NCI-H748 (cell line): ENCODE results near the gene TTLL10.
"Not testable (repeated sequence)": the region's sequence is repeated elsewhere in the genome, so short reads cannot be mapped to it uniquely, and the experiment has no call there.

Experiments used
- DNase-seq: peaks from one replicate; lab custom pipeline; 2025; ENCODE audit not compliant: unreplicated experiment; lab: John Stamatoyannopoulos, UW

TTLL10 gene

DNA sequence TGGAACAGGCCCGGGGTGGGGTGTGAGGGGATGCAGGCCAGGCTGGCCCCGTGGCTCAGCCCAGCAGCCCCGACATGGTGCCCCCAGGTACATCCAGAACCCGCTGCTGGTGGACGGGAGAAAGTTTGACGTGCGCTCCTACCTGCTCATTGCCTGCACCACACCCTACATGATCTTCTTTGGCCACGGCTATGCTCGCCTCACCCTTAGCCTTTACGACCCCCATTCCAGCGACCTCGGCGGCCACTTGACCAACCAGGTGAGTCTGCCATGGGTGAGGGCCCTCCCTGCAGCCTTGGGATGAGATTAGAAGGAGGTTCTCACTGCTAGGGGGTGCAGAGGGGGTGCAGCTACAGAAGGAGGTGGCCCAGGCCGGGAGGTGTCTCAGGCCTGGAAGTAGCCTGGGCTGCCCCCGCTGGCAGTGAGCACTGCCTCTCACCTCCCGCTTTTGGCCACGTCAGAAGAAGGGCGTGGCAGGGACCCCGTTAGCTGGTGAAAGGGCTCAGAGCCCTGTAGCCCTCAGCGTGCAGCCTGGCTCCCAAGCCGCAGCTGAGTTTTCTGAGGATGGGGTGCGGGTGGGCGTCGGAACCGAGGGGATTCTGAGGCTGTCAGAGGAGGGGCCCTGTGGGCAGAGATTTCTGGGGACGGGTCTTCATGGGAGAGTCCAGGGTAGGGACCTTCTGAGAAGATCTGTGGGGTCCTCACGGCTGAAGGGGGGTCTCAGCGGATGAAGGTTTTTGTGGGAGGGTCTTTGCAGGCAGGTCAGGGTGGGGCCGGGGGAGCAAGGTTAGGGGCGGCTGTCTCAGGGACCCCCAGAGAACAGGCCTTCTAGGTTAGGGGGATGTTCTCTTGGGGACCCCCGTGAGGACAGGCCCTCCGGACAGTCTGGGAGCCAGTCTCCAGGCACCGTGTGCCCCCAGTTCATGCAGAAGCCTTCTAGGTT lies 10.4 kb downstream of the TTLL10 start:
- DNase-seq: no peak

DNA sequence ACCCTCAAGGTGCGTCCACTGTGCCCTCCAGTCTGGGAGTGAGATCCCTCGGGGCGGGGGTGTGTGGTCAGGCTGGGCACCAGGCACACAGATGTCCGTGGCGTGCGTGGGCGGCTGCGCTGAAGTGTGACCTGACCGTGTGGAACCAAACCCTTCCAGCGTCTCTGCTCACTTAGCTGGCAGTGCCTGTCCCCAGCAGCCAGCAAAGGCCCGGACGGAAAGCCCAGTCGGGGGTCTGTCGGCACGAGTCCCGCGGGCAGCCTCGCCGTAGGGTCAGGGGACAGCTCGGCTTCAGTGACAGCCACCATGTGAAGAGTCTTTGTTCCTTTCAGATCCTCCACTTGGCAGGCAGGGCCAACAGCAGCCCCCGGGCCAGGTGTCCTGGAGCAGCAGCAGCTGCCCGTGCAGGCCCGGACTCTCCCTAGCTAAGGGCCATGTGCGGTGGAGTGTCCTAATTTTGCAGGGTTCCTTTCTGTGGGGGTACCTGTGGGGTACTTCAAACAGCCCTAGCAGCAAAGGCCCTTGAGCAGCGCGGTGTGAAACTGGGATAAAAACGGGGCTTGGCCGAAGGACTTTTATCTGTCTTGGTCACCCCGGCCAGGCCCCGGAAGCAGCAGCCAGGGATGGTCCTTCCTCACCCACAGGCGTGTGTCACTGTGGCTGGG lies 11.6 kb downstream of the TTLL10 start:
- DNase-seq: no peak

DNA sequence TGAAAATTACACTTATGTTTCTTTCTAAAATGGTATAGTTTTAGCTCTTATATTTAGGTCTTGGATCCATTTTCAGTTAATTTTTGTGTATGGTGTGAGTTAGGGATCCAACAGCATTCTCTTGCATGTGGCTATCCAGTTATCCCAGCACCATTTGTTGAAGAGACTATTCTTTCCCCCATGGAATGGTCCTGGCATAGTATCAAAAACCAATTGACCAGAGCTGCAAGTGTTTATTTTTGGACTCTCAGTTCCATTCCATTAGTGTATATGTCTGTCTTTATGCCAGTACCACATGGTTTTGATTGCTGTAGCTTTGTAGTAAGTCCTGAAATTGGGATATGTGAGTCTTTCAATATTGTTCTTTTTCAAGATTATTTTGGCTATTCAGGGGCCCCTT lies 14.3 kb downstream of the TTLL10 start:
- DNase-seq: no peak

DNA sequence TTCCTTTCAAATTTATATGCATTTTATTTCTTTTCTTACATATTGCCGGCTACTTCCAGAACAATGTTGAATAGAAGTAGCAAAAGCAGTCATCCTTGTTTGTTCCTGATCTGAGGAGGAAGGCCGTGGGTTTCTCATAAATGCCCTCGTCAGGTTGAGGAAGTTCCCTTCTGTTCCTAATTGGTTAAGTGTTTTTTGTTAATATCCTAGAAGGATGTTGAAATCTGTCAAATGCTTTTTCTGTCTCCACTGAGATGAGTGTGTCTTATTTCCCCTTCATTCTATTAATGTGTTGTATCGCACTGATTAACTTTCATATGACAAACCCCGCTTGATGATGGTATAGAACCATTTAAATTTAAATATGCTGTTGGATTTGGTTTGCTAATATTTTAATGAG lies 15.4 kb downstream of the TTLL10 start:
- DNase-seq: no peak

DNA sequence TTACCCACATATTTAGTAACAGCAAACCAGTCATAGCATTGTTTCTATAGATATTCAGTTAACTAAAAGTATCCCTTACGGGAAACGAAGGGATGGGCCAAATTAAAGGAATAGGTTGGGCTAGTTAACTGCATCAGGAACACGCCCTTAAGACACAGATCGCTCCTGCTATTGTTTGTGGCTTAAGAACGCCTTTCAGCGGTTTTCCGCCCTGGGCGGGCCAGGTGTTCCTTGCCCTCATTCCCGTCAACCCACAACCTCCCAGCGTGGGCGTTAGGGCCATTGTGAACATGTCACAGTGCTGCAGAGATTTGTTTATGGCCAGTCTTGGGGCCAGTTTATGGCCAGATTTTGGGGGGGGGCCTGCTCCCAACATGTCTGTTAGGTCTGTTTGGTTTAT lies 18.1 kb downstream of the TTLL10 start:
- DNase-seq: peak; percentile 10

DNA sequence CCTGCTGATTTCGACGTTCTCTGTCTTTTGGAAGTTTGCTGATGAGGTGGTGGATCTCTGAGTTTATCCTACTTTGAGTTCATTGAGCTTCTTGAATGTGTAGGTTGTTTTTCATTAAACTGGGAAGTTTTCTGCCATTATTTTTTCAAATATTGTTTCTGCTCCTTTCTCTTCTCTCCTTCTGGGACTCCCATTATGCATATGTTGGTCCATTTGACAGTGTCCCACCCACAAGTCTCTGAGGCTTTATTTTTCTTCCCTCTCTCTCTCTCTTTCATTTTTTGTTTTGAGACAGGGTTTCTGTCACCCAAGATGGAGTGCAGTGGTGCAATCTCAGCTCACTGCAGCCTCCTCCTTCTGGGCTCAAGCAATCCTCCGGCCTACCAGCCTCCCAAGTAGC lies 21.0 kb downstream of the TTLL10 start:
- DNase-seq: no peak

DNA sequence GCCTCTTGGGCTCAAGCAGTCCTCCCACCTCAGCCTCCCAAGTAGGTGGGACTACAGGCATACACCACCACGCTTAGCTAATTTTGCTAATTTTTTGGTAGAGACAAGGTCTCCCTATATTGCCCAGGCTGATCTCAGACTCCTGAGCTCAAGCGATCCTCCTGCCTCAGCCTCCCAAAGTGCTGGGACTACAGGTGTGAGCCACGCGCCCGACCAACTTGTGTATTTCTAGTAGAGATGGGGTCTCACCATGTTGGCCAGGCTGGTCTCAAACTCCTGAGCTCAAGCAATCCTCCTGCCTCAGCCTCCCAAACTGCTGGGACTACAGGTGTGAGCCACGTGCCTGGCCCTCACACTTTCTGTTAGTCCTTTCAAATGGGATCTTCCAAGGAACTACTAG lies 22.0 kb downstream of the TTLL10 start:
- not testable (repeated sequence) for DNase-seq

DNA sequence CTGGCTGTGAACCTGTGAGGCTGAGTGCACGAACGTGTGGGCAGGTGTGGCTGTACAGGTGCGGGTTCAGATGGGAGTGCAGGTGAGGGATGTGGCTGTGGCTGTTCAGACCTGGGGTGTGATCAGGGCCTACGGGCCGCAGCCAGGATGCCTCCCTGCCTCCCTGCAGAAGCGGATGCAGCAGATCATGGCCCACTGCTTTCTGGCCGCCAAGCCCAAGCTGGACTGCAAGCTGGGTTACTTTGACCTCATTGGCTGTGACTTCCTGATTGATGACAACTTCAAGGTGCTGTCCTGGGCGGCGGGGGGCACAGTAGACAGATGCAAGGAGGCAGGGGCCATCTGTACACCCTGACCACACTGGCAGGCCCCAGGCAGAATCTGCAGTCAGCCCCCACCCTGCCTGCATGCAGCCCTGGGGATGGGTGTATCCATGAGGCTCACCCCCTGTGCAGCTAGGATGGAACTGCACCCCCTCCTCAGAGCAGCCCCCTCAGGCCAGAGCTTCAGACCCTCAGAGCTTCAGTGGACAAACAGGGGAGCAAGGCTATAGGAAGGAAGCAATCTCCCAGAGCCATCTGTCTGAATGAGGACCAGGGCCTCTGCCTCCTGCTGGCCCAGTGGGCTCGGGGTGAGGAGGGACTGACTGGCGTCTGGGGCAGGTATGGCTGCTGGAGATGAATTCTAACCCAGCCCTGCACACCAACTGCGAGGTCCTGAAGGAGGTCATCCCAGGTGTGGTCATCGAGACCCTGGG lies 22.9 kb downstream of the TTLL10 start:
- DNase-seq: no peak

DNA sequence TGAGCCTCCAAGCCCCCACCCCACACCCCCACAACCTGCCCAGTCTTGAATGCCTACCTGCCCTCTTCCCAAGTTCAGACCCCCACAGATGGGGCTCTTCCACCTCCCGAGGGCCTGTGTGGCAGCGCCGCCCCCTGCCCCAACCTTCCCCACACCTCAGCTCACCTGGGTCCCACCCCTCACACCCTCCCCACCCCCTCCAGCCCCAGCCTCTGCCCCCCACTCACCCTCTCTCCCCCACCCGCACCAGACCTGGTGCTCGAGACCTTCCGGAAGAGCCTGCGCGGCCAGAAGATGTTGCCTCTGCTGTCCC lies 23.5 kb downstream of the TTLL10 start:
- DNase-seq: no peak

DNA sequence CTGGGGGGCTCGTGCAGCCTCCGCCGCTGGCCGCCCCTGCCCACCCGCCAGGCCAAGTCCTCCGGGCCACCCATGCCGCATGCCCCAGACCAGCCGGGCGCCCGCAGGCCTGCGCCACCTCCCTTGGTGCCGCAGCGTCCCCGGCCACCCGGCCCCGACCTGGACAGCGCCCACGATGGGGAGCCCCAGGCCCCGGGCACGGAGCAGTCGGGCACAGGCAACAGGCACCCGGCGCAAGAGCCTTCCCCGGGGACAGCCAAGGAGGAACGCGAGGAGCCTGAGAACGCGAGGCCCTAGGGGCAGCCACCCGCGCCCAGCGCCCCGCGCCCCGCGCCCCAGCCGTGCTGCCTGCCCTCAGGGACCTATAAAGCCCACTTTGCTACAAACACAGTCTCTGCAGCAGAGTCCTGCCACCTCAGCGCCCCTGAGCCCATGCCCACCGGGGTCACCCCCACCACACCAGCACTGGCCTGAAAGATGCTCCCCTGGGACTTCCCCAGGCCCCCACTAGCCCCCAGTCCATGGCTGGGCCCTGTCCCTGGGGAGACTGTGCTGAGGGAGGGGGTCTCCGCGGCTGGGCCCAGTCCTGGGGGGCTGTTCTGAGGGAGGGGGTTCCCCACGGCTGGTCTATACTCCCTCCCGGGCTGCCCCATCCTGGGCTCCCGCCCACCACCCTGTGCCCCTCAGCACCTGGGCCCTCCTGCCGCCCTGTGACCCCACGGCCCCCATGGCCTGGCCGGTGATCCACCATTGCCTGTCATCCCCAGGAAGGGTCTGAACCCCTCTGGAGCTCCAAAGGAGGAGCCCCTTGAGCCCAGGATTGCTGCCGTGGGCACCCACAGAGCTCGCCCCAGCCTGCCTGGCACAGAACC lies 24.1 kb downstream of the TTLL10 start:
- no peak for DNase-seq

DNA sequence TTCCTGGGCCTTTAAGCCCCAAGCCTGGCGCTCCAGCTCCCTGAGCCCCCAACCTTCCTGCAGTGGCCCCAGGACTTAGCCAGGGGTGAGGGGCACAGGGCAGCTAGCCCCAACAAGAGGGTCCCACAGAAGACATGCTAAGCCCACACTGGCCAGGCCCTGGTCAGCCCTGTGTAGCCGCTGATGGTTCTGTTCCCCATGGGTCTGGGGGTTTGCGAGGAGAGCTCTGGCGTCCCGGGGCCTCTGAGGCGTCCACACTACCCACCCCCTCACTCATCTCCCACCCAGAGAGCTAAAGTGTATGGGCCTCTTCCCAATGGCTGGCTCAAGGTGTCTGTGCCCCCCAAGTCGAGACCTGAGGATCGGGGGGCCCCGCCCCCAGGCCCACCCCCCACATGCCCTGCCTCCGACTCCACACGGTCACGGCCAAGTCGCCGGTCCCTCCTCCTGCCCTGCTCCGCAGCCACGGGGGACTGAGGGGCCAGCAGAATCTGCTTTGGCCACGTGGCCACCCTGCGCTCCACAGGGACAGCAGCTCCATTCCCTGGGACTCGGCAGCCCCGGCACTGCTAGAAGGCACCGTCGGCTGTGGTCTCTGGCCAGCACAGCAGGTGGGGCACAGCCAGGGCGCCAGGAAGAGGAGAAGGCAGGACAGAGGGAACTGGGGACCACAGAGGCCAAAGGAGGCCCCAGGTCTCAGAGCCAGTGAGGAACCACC lies 24.9 kb downstream of the TTLL10 start:
- DNase-seq: no peak

DNA sequence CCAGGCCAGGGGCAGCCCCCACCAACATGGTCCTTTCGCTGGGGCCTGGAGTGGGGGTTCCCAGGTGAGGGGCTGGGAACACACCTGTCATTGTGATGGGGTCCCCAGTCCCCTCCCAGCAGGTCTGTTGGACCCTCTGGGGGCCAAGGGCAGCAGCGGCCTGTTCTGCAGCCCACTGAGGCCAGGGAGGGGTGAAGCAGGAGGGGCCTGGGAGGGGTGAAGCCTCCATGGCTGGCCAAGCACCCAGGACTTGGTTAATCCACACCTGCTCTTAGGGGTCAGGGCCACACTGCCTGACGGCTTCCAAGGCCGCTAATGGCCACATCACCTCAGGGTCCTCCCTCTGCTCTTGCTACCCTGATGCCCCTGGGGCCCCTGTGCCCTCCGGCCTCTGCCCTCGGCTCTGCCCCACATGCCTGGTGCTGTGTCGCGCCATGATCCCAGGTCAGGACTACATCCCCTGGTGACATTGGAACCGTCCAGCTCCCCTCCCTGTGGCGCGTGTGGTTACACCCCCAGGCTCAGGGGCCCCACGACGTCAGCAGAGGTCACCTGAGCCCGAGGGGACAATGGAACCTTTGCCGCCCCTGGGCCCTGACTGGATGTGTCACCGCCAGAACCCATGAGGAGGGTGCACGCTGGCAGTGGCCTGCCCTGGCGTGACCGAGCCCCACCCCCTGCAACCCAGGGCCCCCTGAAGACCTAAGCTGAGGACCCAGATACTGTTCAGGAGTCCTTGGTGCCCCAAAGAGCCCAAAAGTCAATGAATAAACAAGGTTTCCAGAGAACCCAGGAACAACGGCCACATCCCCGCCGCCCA lies 25.7 kb downstream of the TTLL10 start:
- no peak for DNase-seq

DNA sequence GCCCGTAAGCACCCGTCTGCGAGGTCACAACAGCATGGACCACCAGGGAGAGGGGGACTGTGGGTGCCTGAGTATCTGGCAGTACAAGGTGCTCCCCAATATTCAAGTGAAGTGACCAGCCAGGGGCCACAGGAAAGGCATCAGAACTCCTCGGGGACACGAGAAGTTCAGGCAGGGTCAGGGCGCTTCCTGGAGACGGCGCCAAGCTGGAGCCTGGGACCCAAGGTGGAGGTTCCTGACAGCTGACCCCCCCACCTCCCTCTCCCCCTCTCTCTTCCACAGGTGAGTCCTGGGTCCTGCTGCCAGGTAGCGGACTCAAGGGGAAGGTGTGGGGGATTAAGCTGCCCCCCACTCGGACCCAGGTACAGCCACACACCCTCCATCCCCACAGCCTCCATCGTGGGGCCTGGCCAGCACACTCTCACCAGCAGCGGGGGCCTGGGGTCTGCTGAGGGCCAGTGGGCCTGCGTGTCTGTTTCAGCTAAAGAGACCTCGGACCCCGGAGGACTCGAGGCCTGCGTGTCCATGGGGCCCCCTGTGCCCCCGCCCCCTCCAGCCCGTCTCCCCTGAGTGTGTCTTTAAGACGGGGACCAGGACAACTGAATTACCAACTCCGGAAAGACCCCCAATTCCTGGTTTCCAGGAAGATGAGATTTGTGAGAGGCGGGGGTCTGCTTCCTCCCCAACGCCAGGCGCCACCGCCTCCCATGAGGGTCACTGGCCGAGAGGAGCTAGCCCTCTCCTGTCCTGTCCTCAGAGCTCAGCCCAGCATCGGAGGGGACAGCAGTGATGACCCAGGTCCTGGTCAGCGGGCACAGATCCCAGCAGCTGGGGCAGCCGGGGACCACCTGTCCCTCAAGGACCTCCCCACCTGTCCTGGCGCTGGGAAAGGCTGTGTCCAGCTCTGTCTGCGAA lies 26.5 kb downstream of the TTLL10 start:
- DNase-seq: no peak

DNA sequence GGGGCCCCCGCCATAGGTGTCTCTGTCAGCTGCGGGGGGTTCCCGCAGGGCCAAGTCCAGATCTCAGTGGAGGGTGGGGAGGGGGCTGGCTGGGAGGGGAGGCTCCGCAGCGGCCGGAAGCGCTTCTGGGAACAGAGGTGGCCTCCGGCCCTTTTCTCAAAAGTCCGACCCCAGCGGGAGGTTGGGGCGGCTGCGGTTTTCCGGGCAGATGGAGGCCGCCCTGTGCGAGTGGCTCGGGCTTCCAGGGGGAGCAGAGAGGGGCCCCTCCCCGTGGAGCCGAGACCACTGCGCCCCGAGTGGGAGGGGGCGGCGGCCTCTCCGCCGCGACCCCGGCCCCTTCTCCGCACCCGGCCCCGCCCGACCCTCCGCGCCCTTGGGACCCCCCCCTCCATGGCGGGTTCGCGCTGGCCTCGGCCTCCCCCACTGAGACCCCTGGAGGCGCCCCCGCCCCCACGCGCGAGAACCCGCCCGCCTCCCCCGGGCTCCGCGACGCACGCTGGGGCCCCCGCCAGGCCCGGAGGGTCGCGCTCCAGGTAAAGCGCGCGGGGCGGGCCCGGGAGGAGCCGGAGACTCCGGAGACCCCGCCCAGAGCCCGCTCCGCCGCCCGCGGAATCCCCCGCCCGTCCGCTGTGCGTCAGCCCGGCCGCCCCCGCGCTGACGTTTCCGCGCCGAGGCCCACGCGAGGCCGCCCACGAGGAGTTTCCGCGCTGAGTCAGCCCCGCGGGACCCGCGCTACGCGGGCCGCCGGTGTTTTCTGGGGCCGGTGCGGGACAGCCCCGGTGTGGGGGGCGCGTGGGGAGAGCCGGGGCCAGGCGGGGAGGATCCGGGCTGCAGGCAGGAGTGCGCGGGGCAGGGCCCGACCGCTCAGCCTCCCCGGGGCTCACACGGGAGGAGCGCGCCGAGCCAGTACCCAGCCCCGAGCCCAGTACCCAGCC lies 27.5 kb downstream of the TTLL10 start:
- DNase-seq: peak; percentile 53

DNA sequence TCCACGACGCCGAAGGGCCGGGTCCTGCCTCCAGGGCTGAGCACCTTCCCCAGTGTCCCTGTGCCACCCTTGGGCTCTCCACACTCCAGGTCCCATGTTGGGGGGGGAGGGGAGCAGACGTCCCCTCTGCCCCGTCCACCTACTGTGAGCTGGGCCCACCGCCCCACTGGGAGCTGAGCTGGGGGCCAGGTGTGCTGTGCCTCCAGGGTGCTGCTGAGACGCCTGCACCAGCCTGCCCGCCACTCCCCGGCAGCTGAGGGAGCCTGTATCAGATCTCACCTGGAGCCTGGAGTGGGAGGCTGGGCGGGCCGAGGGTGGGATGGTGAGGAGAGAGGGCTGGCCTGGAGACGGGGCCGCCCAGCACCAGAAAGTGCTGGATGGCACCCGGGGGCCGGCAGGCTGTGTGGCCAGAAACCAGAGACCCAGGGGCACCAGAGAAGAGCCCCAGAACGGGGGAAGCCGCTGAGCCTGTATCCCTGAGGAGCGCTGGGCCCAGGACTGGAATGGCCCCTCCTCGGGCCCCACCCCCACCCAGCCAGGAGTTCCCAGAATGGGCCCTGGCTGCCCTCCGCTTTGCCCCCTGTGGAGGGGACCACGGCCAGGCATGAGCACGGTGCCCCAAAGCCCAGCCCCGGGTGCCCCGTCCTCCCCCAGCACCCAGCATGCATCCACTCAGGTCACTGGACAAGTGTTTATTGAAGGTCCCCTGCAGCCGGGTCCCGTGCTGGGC lies 29.3 kb downstream of the TTLL10 start:
- DNase-seq: no peak

DNA sequence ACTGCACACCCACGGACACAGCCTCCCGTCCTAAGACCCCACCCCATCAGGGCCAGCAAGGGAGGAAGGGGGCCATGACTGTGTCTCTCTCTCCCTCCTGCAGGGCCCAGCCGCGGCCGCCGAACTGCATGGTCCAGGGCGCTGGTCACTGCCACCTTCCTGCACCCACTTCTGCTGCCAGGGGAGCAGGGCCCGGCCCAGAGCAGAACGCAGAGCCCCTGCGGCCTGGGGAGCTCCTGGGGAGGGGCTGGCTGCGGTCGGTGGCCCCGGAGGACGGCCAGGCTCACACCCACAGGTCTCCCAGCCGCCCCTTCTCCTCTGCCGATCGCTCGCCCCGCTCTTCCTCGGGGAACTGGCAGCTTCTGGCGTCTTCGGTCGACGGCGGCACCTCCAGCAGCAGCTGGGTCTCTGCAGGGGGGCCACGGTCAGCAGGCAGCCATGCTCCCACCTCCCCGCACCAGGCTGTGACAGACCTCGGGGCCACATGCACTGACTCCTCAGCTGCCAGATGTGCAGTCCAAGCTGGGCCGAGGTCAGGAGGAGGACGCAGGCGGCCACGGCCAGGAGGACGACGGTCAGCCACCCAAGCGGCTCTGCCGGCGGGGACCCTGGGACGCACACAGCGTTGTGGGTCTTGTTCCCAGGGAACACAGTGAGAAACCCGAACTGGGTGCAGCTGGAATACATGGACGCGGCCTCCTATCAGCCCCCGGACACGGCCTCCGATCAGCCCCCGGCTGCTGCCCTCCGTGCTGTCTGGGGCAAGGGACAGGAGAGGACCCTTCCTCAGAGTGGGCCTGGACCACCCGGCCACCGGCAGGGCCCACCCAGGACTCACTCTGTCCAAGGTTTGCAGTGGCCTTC lies 30.1 kb downstream of the TTLL10 start:
- no peak for DNase-seq
